ACC112 (cell line): ENCODE measurements around the gene RAP1GAP2.
"Not testable (repeated sequence)": the region's sequence is repeated elsewhere in the genome, so short reads cannot be mapped to it uniquely, and the experiment has no call there.

ENCODE experiments used
- H2AFZ ChIP-seq: fragments of 200-600 bp; sonication (generic); one replicate; pipeline ENCODE4 v1.6.0; 2017; ENCODE audit warnings: antibody characterized with exemption, low read length; ENCODE audit not compliant: unreplicated experiment
- H3K27ac ChIP-seq: fragments of 200-600 bp; sonication (generic); 2 replicates; pipeline ENCODE4 v1.5.1; 2014; ENCODE audit warnings: low read depth, mild to moderate bottlenecking, antibody characterized with exemption, low read length, moderate library complexity
- H3K27me3 ChIP-seq: fragments of 200-600 bp; sonication (generic); 2 replicates; pipeline ENCODE4 v1.6.1; 2014; ENCODE audit warnings: mild to moderate bottlenecking, antibody characterized with exemption, low read length, moderate library complexity, mixed read lengths; ENCODE audit not compliant: insufficient read depth
- H3K36me3 ChIP-seq: fragments of 200-600 bp; sonication (generic); 2 replicates; pipeline ENCODE4 v1.6.1; 2016; ENCODE audit warnings: mild to moderate bottlenecking, antibody characterized with exemption, low read length, moderate library complexity, mixed read lengths; ENCODE audit not compliant: insufficient read depth
- H3K4me1 ChIP-seq: fragments of 200-600 bp; sonication (generic); one replicate; pipeline ENCODE4 v1.6.1; 2016; ENCODE audit warnings: low read length, mixed read lengths; ENCODE audit not compliant: insufficient read depth, unreplicated experiment, control insufficient read depth
- H3K4me3 ChIP-seq: fragments of 200-600 bp; sonication (generic); 2 replicates; pipeline ENCODE4 v1.5.1; 2014; ENCODE audit warnings: mild to moderate bottlenecking, low read depth, low read length
- H3K79me2 ChIP-seq: fragments of 200-600 bp; sonication (generic); one replicate; pipeline ENCODE4 v1.6.0; 2016; ENCODE audit warnings: low read length; ENCODE audit not compliant: control insufficient read depth, unreplicated experiment, insufficient read depth

The RAP1GAP2 gene

DNA sequence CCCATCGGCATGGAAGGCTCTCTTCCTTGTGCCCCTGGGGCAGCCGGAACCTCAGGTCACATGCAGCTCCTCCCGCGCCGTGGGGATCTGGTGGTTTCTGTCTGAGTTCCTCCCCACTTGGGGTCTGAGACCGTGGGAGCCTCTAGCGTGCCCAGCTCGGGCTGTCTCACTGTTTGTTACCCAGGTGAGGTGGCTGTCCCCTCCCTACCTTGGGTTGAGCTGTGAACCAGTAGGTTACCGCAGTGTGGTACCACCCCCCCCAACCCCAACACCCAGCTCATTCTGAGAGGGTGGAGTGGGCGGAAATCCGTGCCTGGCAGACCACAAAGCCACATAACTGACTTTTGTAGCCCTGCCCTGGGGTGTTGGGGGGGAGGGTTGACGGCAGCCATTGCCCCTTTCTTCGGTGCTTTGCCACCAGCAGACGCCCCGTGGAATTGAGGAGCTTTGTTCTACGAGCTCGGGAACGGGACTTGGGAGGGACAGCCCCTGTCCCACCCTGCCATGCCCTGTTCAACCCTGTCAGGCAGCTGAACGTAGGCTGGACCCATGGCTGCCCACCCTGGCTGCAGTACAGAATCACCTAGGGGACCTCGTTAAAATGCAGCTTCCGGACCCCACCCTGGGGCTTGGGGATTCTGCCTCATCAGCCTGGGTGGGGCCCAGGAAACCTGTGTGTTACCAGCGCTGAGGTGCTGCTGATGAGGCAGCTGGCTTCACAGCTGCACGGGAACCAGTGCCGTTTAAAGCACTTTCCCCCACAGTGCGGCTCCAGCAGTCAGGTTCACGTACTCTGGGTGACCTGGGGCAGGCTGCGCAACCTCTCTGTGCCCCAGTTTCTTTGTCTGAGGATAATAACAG lies 18.5 kb downstream of the RAP1GAP2 start:
- Histone ChIP-seq H3K79me2 (no peaks in the 10 kb centered on the region), H3K27ac (no peak overlapping the region), H3K27me3 (no peaks in the 10 kb centered on the region), H3K36me3 (no peaks in the 10 kb centered on the region), H3K4me1 (peaks cover 16% of the 10 kb centered on the region), H2AFZ (no peak overlapping the region), H3K4me3 (no peak overlapping the region)

DNA sequence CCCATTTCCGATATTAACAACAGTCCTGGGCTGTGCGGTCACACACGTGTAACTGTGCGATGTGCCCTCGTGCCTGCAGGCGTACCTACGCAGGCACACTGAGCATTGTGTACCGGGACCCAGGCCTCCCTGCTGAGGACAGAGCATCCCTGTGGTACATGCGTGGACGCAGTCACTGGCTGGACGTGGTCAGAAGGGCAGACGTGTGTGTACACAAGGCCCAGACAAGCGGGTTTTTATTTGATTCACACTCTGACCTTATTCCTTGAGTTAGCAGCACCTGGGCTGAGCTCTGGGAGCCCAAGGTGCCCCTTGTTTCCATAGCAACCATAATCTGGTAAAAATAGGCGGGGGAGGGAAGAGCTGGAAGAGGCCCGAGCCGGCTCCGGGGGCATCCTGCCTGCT lies 19.5 kb downstream of the RAP1GAP2 start:
- Histone ChIP-seq H3K27me3 (no peaks in the 10 kb centered on the region), H3K36me3 (no peaks in the 10 kb centered on the region), H3K4me1 (peaks cover 16% of the 10 kb centered on the region), H3K79me2 (no peaks in the 10 kb centered on the region), H3K27ac (no peak overlapping the region), H2AFZ (no peak overlapping the region), H3K4me3 (no peak overlapping the region)

DNA sequence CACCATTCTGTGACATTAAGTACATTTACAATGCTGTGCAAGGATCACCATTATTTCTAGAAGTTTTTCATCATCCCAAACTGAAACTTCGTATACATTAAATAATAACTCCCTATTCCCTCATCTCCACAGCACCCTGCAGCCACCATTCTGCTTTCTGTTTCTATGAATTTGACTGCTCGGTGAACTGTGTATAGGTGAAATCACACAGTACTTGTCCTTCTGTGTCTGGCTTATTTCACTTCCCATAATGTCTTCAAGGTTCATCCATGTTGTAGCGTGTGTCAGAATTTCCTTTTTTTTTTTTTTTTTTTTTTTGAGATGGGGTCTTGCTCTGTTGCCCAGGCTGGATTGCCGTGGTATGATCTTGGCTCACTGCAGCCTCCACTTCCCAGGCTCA lies 20.4 kb downstream of the RAP1GAP2 start:
- Histone ChIP-seq H3K4me3 (no peak overlapping the region), H2AFZ (no peak overlapping the region), H3K4me1 (peaks cover 13% of the 10 kb centered on the region), H3K27me3 (no peaks in the 10 kb centered on the region), H3K36me3 (no peaks in the 10 kb centered on the region), H3K79me2 (no peaks in the 10 kb centered on the region), H3K27ac (no peak overlapping the region)

DNA sequence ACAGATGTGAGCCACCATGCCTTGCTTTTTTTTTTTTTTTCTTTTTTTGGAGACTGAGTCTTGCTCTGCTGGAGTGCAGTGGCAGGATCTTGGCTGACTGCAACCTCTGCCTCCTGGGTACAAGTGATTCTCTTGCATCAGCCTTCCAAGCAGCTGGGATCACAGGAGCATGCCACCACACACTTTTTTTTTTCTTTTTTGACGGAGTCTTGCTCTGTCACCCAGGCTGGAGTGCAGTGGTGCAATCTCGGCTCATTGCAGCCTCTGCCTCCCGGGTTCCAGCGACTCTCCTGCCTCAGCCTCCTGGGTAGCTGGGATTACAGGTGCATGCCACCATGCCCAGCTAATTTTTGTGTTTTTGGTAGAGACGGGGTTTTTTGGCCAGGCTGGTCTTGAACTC lies 23.1 kb downstream of the RAP1GAP2 start:
- H3K27ac ChIP-seq, H3K4me1 ChIP-seq, H2AFZ ChIP-seq, H3K4me3 ChIP-seq, H3K36me3 ChIP-seq, H3K27me3 ChIP-seq, H3K79me2 ChIP-seq: not testable (repeated sequence)

DNA sequence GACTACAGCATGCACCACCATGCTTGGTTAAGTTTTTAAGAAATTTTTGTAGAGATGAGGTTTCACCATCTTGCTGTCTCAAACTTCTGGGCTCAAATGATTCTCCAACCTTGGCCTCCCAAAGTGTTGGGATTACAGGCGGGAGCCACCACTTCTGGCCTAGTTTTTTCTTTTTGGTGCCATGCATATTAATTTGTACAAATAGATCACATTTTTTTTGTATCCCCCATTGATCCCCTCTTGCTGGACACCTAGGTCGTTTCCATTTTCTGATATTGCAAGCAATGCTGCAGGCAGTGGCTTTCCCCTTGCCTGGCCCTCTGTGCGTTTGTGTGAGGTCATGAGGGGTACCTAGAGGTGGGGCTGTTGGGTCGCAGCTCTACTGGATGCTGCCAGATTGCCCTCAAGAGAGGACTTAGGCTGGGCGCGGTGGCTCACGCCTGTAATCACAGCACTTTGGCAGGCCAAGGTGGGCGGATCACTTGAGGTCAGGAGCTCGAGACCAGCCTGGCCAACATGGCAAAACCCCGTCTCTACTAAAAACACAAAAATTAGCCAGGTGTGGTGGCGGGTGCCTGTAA lies 23.8 kb downstream of the RAP1GAP2 start:
- Histone ChIP-seq H3K4me1 (peaks cover under 1% of the 10 kb centered on the region), H3K27me3 (no peaks in the 10 kb centered on the region), H3K27ac (no peak overlapping the region), H3K79me2 (no peaks in the 10 kb centered on the region), H2AFZ (no peak overlapping the region), H3K36me3 (no peaks in the 10 kb centered on the region), H3K4me3 (no peak overlapping the region)

DNA sequence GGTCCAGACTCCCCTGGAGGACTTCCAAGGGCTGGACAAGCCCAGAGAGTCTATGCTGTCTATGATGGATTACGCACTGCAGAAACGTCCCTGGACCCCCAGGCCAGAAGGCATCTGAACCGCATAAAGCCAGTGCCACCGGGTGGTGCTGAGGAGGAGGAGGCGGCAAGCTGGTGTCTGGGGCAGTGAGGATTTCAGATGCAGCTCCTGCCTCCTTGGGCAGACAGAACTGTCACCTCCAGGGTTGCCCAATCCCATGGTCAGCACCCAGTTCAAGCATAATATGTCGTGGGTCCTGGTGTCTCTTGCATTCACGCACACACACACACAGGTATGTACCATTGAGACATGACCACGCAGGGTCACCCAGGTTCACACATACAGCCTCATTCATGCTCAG lies 25.6 kb downstream of the RAP1GAP2 start:
- Histone ChIP-seq H3K4me1 (no peaks in the 10 kb centered on the region), H3K27ac (no peak overlapping the region), H2AFZ (no peak overlapping the region), H3K36me3 (no peaks in the 10 kb centered on the region), H3K27me3 (no peaks in the 10 kb centered on the region), H3K4me3 (no peak overlapping the region), H3K79me2 (no peaks in the 10 kb centered on the region)

DNA sequence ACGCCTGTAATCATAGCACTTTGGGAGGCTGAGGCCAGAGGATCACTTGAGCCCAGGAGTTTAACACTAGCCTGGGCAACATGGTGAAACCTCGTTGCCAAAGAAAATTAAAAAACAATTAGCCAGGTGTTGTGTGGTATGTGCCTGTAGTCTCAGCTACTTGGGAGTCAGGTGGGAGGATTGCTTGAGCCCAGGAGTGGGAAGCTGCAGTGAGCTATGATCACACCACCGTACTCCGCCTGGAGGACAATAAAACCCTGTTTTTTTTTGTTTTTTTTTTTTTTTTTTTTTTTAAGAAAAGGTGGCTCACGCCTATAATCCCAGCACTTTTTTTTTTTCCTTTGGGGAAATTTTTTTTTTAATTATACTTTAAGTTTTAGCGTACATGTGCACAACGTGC lies 26.1 kb downstream of the RAP1GAP2 start:
- Histone ChIP-seq H3K79me2 (no peaks in the 10 kb centered on the region), H2AFZ (no peak overlapping the region), H3K36me3 (no peaks in the 10 kb centered on the region), H3K27me3 (no peaks in the 10 kb centered on the region), H3K4me1 (no peaks in the 10 kb centered on the region), H3K27ac (no peak overlapping the region), H3K4me3 (no peak overlapping the region)

DNA sequence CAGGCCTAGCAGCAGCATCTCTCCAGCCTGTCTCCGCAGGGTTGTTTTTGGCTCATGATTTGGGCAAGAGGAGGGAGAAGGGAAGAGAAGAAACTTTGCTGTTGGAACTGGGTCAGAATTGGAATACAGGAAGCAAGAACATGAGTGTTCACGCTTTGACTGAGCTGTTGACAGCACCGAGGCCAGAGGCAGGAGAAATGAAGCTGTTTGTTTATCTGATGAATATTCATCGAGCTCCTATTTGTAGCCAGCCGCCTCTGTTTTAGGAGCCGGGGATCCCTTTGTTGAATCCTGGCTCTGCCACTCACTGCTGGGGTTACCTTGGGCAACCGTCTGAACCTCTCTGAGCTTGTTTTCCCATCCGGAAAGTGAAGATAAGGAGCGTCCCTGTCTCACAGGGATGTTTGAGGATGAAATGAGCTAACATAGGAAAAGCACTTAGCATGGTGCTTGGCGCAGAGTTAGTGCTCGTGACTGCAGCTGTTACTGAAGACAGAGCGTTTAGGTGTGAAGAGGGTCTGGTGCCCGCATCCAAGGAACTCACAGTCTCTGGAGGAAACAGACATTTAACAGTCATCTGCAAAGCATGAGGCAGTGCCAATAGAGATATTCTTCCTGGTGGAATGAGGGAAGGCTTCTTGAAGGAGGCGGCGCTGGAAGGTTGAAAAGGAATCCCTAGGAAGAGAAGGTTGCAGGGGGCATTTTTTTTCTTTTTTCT lies 29.2 kb downstream of the RAP1GAP2 start:
- no peak overlapping the region for H3K27ac ChIP-seq
- no peaks in the 10 kb centered on the region for H3K79me2 ChIP-seq
- no peaks in the 10 kb centered on the region for H3K27me3 ChIP-seq
- no peaks in the 10 kb centered on the region for H3K36me3 ChIP-seq
- H3K4me3 ChIP-seq: no peak overlapping the region
- no peaks in the 10 kb centered on the region for H3K4me1 ChIP-seq
- no peak overlapping the region for H2AFZ ChIP-seq

DNA sequence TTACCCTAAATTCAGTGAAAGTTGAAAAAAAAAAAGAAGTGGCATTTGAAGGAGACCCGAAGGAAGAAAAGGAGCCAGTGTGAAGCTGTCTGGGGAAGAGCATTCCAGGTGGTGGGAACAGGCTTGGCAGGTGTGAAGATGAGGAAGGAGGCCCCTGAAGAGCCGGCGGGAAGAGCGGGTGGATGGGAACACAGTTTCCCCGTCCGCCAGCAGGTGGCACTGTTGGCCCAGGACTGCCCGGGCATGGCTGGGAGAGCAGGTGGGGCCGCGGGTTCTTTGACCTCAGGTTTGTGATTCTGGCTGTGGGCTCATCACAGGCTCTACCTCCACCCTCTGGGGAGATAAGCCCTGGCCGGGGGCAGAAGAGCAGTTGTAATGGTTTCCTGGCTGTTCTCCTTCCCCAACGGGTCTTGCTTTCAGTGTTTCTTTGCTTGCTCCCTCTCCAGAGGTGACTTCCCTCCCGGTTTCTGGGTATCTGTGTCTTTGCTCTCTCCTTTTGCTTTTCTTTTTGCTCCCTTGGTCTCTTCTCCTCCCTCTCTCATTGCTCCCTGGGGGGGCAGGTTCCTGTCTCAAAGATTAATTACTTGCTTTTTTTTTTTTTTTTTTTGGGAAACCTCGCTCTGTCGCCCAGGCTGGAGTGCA lies 32.3 kb downstream of the RAP1GAP2 start:
- Histone ChIP-seq H3K4me1 (no peaks in the 10 kb centered on the region), H3K4me3 (no peak overlapping the region), H3K27me3 (no peaks in the 10 kb centered on the region), H3K79me2 (no peaks in the 10 kb centered on the region), H3K27ac (no peak overlapping the region), H3K36me3 (no peaks in the 10 kb centered on the region), H2AFZ (no peak overlapping the region)

DNA sequence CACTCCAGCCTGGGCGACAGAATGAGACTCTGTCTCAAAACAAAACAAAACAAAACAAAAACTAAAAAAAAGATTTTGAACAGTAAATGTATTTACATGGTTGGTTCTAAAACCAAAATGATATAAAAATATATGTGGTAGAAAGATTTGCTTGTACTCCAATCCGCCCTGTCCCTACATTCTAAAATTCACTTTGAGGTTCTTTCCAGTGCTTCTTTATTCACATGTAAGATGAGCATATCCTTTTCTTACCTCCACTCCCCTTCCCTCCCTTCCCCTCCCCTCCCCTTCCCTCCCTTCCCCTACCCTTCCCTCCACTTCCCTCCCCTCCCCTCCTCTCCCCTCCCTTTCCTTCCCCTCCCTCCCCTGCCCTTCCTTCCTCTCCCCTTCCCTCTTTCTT lies 34.4 kb downstream of the RAP1GAP2 start:
- Histone ChIP-seq H3K4me3 (no peak overlapping the region), H3K79me2 (no peaks in the 10 kb centered on the region), H2AFZ (no peak overlapping the region), H3K4me1 (no peaks in the 10 kb centered on the region), H3K27ac (no peak overlapping the region), H3K27me3 (peaks cover 10% of the 10 kb centered on the region), H3K36me3 (no peaks in the 10 kb centered on the region)
